ENCODE measurements around the gene ARHGAP24.

DNA sequence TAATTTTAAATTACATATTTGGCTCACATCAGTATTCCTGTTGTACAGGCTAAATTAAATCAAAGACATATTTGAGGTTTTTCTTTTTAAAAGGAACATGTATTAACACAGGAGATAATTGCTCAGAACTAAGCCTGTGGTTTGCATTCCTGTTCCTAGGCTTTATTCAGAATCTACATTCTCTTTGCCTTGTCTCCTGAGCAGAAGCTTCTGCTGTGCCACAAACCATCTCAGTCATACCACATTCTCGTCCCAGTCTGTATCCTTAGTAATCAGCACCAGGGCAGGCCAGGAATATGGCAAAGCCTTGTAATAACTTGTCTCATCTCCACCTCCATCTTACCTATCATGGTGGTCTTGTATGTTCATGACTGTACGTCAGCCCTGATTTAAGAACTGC, 162.8 kb downstream of the ARHGAP24 start:
- TF ChIP-seq, protein P1, sequence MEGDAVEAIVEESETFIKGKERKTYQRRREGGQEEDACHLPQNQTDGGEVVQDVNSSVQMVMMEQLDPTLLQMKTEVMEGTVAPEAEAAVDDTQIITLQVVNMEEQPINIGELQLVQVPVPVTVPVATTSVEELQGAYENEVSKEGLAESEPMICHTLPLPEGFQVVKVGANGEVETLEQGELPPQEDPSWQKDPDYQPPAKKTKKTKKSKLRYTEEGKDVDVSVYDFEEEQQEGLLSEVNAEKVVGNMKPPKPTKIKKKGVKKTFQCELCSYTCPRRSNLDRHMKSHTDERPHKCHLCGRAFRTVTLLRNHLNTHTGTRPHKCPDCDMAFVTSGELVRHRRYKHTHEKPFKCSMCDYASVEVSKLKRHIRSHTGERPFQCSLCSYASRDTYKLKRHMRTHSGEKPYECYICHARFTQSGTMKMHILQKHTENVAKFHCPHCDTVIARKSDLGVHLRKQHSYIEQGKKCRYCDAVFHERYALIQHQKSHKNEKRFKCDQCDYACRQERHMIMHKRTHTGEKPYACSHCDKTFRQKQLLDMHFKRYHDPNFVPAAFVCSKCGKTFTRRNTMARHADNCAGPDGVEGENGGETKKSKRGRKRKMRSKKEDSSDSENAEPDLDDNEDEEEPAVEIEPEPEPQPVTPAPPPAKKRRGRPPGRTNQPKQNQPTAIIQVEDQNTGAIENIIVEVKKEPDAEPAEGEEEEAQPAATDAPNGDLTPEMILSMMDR (conservative IDR thresholded peaks at IDR 0.05 in 1 of 2, IDR thresholded peaks at IDR 0.05 in 1 of 2; ENCODE audit: low read depth in 1 of 2, low read length in 2 of 2) = no peak
- no peak for TF ChIP-seq EZH2 (IDR thresholded peaks at IDR 0.05; ENCODE audit: low read length, missing control alignments)
